ENCODE data around the gene RHOC.

DNA sequence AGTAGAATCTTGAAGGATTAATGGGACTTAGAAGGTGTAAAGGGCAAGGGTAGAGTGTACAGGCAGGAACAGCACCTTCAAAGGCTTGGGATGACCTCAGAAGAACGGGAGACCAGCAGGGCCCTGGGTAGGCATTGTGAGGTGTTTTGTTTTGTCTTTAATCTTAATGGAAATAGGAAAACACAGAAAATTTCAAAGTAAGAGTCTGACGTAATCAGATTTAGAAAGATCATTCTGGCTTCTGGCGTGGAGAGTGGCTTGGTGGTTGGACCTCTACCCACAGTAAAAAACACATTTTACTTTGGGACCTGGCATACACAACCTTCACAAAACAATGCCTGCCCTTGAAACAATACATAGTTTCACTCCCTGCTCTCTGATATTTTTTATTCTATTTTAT, 28.3 kb downstream of the RHOC start:
- TF ChIP-seq, protein P1, sequence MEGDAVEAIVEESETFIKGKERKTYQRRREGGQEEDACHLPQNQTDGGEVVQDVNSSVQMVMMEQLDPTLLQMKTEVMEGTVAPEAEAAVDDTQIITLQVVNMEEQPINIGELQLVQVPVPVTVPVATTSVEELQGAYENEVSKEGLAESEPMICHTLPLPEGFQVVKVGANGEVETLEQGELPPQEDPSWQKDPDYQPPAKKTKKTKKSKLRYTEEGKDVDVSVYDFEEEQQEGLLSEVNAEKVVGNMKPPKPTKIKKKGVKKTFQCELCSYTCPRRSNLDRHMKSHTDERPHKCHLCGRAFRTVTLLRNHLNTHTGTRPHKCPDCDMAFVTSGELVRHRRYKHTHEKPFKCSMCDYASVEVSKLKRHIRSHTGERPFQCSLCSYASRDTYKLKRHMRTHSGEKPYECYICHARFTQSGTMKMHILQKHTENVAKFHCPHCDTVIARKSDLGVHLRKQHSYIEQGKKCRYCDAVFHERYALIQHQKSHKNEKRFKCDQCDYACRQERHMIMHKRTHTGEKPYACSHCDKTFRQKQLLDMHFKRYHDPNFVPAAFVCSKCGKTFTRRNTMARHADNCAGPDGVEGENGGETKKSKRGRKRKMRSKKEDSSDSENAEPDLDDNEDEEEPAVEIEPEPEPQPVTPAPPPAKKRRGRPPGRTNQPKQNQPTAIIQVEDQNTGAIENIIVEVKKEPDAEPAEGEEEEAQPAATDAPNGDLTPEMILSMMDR (IDR thresholded peaks at IDR 0.05), result no peak
- TF ChIP-seq POLR2AphosphoS5 (IDR thresholded peaks at IDR 0.05; ENCODE audit: low read depth, low read length) (no peak), SIN3A (IDR thresholded peaks at IDR 0.05; ENCODE audit: borderline replicate concordance, insufficient read depth, low read depth, low read length) (no peak), TCF7L2 (IDR thresholded peaks at IDR 0.05; ENCODE audit: low read depth, low read length) (no peak)
- TF ChIP-seq, protein P2, sequence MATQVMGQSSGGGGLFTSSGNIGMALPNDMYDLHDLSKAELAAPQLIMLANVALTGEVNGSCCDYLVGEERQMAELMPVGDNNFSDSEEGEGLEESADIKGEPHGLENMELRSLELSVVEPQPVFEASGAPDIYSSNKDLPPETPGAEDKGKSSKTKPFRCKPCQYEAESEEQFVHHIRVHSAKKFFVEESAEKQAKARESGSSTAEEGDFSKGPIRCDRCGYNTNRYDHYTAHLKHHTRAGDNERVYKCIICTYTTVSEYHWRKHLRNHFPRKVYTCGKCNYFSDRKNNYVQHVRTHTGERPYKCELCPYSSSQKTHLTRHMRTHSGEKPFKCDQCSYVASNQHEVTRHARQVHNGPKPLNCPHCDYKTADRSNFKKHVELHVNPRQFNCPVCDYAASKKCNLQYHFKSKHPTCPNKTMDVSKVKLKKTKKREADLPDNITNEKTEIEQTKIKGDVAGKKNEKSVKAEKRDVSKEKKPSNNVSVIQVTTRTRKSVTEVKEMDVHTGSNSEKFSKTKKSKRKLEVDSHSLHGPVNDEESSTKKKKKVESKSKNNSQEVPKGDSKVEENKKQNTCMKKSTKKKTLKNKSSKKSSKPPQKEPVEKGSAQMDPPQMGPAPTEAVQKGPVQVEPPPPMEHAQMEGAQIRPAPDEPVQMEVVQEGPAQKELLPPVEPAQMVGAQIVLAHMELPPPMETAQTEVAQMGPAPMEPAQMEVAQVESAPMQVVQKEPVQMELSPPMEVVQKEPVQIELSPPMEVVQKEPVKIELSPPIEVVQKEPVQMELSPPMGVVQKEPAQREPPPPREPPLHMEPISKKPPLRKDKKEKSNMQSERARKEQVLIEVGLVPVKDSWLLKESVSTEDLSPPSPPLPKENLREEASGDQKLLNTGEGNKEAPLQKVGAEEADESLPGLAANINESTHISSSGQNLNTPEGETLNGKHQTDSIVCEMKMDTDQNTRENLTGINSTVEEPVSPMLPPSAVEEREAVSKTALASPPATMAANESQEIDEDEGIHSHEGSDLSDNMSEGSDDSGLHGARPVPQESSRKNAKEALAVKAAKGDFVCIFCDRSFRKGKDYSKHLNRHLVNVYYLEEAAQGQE (IDR thresholded peaks at IDR 0.05; ENCODE audit: insufficient read depth in 1 of 2, low read depth in 2 of 2, low read length in 1 of 2), result no peak

Measured in Panc1 (cell line).